Measurements from ENCODE around the gene CAMLG. TPM values are rescaled to one million over a fixed set of nuclear protein-coding genes. Genes with fewer than 3 reads are reported as not detected.

CAMLG gene
- total and polyA plus RNA-seq, 12 donors: 29.4 to 72.2 (median 42.3) TPM

- 47 to 50% (median 48%) methylated on average over 4 of the region's 4 CpGs for WGBS, 4 donors
- peaks cover 0 to 74% of the 10 kb centered on the region in 2 donors for H3K36me3 ChIP-seq (replicated peaks in 1 of 2)
- intact Hi-C loops (cut with DNase I): no loop called here
These were observed 30.9 kb downstream of the CAMLG start for GRCh38 chr5:134769206-134769605.

GRCh38 chr5:134772461-134773125, 34.2 kb downstream of the CAMLG start:
- intact Hi-C loops (cut with DNase I): no loop called here
- H3K27me3 ChIP-seq: no peaks in the 10 kb centered on the region
- H3K27ac ChIP-seq: no peak overlapping the region
- no peaks in the 10 kb centered on the region for H3K9me3 ChIP-seq (replicated peaks in 1 of 3)
- peaks cover 0 to 73% of the 10 kb centered on the region in 2 donors for H3K36me3 ChIP-seq (replicated peaks in 1 of 2)
- WGBS, 4 donors: 84 to 94% (median 93%) methylated on average over 10 of the region's 10 CpGs
- no peak overlapping the region for H3K4me3 ChIP-seq
- no peaks in the 10 kb centered on the region for H3K4me1 ChIP-seq (replicated peaks in 1 of 2)
- no peak for TF ChIP-seq POLR2A (IDR thresholded peaks at IDR 0.05)
- TF ChIP-seq, protein P1, sequence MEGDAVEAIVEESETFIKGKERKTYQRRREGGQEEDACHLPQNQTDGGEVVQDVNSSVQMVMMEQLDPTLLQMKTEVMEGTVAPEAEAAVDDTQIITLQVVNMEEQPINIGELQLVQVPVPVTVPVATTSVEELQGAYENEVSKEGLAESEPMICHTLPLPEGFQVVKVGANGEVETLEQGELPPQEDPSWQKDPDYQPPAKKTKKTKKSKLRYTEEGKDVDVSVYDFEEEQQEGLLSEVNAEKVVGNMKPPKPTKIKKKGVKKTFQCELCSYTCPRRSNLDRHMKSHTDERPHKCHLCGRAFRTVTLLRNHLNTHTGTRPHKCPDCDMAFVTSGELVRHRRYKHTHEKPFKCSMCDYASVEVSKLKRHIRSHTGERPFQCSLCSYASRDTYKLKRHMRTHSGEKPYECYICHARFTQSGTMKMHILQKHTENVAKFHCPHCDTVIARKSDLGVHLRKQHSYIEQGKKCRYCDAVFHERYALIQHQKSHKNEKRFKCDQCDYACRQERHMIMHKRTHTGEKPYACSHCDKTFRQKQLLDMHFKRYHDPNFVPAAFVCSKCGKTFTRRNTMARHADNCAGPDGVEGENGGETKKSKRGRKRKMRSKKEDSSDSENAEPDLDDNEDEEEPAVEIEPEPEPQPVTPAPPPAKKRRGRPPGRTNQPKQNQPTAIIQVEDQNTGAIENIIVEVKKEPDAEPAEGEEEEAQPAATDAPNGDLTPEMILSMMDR (IDR thresholded peaks at IDR 0.05): no peak
- DNase-seq: no peak

More at GRCh38 chr5:134769206-134769605, 30.9 kb downstream of the CAMLG start:
- H3K27me3 ChIP-seq: no peaks in the 10 kb centered on the region
- DNase-seq: peak in 6 of 7 donors; percentile 32 to 70 (median 41)
- no peak overlapping the region for H3K4me3 ChIP-seq
- H3K9me3 ChIP-seq (replicated peaks in 1 of 3): no peaks in the 10 kb centered on the region
- H3K4me1 ChIP-seq (replicated peaks in 1 of 2): no peaks in the 10 kb centered on the region
- TF ChIP-seq, protein P1 (IDR thresholded peaks at IDR 0.05): no peak
- TF ChIP-seq POLR2A (IDR thresholded peaks at IDR 0.05): no peak
- H3K27ac ChIP-seq: peak overlapping the region in 1 of 5 donors; percentile 5

- WGBS, 4 donors: 81 to 87% (median 83%) methylated on average over 2 of the region's 2 CpGs
- Histone ChIP-seq H3K36me3 (replicated peaks in 1 of 2) (peaks cover 0 to 67% of the 10 kb centered on the region in 2 donors), H3K27ac (no peak overlapping the region), H3K4me1 (replicated peaks in 1 of 2) (no peaks in the 10 kb centered on the region), H3K9me3 (replicated peaks in 1 of 3) (no peaks in the 10 kb centered on the region), H3K27me3 (no peaks in the 10 kb centered on the region), H3K4me3 (no peak overlapping the region)
- intact Hi-C loops (cut with DNase I): no loop called here
- TF ChIP-seq, protein P1 (IDR thresholded peaks at IDR 0.05): no peak
- no peak for TF ChIP-seq POLR2A (IDR thresholded peaks at IDR 0.05)
- DNase-seq: no peak
These were observed 39.0 kb downstream of the CAMLG start for GRCh38 chr5:134777366-134777765.

DNA sequence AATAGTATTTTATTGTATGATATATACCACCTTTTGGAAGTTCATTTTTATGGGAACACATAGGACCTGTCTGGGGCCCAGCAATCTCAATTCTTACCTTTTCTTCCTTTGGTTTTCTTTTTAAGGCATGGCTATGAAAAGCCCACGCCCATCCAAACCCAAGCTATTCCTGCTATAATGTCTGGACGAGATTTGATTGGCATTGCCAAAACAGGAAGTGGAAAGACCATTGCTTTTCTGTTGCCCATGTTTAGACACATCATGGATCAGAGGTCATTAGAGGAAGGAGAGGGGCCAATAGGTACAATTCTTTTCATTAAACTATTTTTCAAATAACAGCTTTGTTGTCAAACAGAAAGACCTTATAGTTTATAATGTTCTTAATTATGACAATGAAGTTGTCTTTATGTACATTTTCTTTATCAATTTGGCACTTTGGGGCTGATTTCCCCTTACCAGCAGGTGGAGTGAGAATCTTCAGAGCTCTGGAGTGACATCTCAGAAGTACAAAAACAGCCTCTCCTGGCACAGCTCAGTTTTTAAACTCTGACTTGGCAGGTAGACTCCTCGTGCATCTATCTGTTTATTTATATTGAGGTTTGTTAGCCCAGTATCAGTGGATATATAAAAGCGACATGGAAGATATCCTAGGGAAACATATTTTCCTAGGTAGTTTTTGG, 46.0 kb downstream of the CAMLG start:
- 56 to 68% (median 60%) methylated on average over 4 of the region's 4 CpGs for WGBS, 4 donors
- H3K36me3 ChIP-seq (replicated peaks in 1 of 2): peaks cover 0 to 80% of the 10 kb centered on the region in 2 donors
- peaks cover 0 to 8% of the 10 kb centered on the region in 2 donors for H3K4me1 ChIP-seq (replicated peaks in 1 of 2)
- TF ChIP-seq POLR2A (IDR thresholded peaks at IDR 0.05): no peak
- TF ChIP-seq, protein P1 (IDR thresholded peaks at IDR 0.05): peak in 2 of 6 experiments; percentile 17 to 26
- H3K9me3 ChIP-seq (replicated peaks in 1 of 3): no peaks in the 10 kb centered on the region
- no peak for DNase-seq
- peak overlapping the region in 1 of 5 donors; percentile 21 for H3K27ac ChIP-seq
- no peak overlapping the region for H3K4me3 ChIP-seq
- intact Hi-C loops (cut with DNase I): no loop called here
- no peaks in the 10 kb centered on the region for H3K27me3 ChIP-seq
